H1 (cell line): Measurements from ENCODE around the gene FLT3. TPM values are rescaled to one million over a fixed set of nuclear protein-coding genes. Genes with fewer than 3 reads are reported as not detected.

Source experiments
- CTCF ChIA-PET: fragments of 300-600 bp; sonication (Branson Sonifier 250); formaldehyde crosslinking; loops from one replicate; lab custom pipeline; 2021; ENCODE audit not compliant: partially characterized antibody; lab: Charles Lee
- POLR2A ChIA-PET: fragments of 300-600 bp; sonication (Branson Sonifier 250); formaldehyde crosslinking; loops from one replicate; lab custom pipeline; 2021; ENCODE audit warnings: inconsistent platforms; ENCODE audit not compliant: partially characterized antibody; lab: Charles Lee
- DNase-seq, 2 experiments: peaks; one replicate each; pipeline versions ENCODE4 v3.0.0 to v3.0.0-alpha.2; 2010 to 2022; ENCODE audit warnings: low spot score in 2 of 2, low read depth in 1 of 2, mixed read lengths in 1 of 2
- FAIRE-seq: peaks from 2 replicates; lab custom pipeline; 2011; peaks lifted over from hg19 to GRCh38; lab: Jason Lieb, UNC
- H2AFZ ChIP-seq: 2 replicates; pipeline ENCODE4 v1.8.1; 2012; ENCODE audit warnings: low read length, inconsistent platforms
- H2AK5ac ChIP-seq: 2 replicates; pipeline ENCODE4 v1.6.1; 2013; ENCODE audit warnings: low read depth, low read length
- H2BK120ac ChIP-seq: replicated peaks from 2 replicates; pipeline ENCODE3; 2013; ENCODE audit warnings: low read depth, low read length, inconsistent platforms
- H2BK12ac ChIP-seq: 2 replicates; pipeline ENCODE4 v1.6.1; 2013; ENCODE audit warnings: low read depth, low read length
- H2BK15ac ChIP-seq: 2 replicates; pipeline ENCODE4 v1.6.1; 2013; ENCODE audit warnings: low read length
- H2BK20ac ChIP-seq: 2 replicates; pipeline ENCODE4 v1.6.1; 2013; ENCODE audit warnings: low read length
- H2BK5ac ChIP-seq: 2 replicates; pipeline ENCODE4 v1.6.1; 2013; ENCODE audit warnings: low read depth, low read length
- H3K14ac ChIP-seq: 2 replicates; pipeline ENCODE4 v1.6.1; 2013; ENCODE audit warnings: inconsistent platforms; ENCODE audit not compliant: insufficient read length
- H3K18ac ChIP-seq: 2 replicates; pipeline ENCODE4 v1.6.1; 2013; ENCODE audit warnings: low read length; ENCODE audit errors: extremely low read depth
- H3K23ac ChIP-seq: 2 replicates; pipeline ENCODE4 v1.6.1; 2013; ENCODE audit warnings: inconsistent platforms; ENCODE audit not compliant: insufficient read length
- H3K23me2 ChIP-seq: 2 replicates; pipeline ENCODE4 v1.6.1; 2013; ENCODE audit warnings: low read depth, low read length
- H3K27ac ChIP-seq: 2 replicates; pipeline ENCODE4 v1.6.1; 2011; ENCODE audit warnings: low read depth, low read length, inconsistent platforms
- H3K27me3 ChIP-seq, 4 experiments: replicated peaks in 1 of 4; 1 replicate in 1 of 4; 2 replicates in 3 of 4; pipeline versions ENCODE4 v1.6.1 to v1.8.1; 2011 to 2013; ENCODE audit warnings: low read length in 3 of 4, mild to moderate bottlenecking in 3 of 4, inconsistent platforms in 2 of 4, mixed read lengths in 2 of 4, moderate library complexity in 1 of 4; ENCODE audit not compliant: control insufficient read depth in 3 of 4, insufficient read depth in 3 of 4; ENCODE audit errors: extremely low read depth in 1 of 4
- H3K36me3 ChIP-seq, 4 experiments: 2 replicates each; pipeline versions ENCODE4 v1.6.1 to v1.8.1; 2011 to 2013; ENCODE audit warnings: mild to moderate bottlenecking in 4 of 4, low read length in 3 of 4, moderate library complexity in 2 of 4, control low read depth in 1 of 4, inconsistent platforms in 1 of 4; ENCODE audit not compliant: insufficient read depth in 4 of 4, control insufficient read depth in 2 of 4
- H3K4ac ChIP-seq: replicated peaks from 2 replicates; pipeline ENCODE3; 2013; ENCODE audit warnings: low read length, low read depth, mixed read lengths, inconsistent platforms; ENCODE audit not compliant: insufficient read length
- H3K4me1 ChIP-seq, 4 experiments: replicated peaks in 1 of 4; 1 replicate in 1 of 4; 2 replicates in 3 of 4; pipeline versions ENCODE4 v1.6.1 to v1.8.1; 2011 to 2013; ENCODE audit warnings: low read length in 3 of 4, inconsistent platforms in 2 of 4, mixed read lengths in 1 of 4; ENCODE audit not compliant: insufficient read depth in 4 of 4, control insufficient read depth in 3 of 4
- H3K4me2 ChIP-seq, 2 experiments: 2 replicates each; pipeline versions ENCODE4 v1.6.1 to v1.8.1; 2011 to 2013; ENCODE audit warnings: low read depth in 2 of 2, low read length in 2 of 2, control low read depth in 1 of 2, inconsistent platforms in 1 of 2, mild to moderate bottlenecking in 1 of 2; ENCODE audit not compliant: insufficient read depth in 1 of 2
- H3K4me3 ChIP-seq, 4 experiments: fragments of 200-600, 300-600 bp in 1 of 4; sonication (generic), shearing (Covaris generic), sonication (Bioruptor Twin) in 1 of 4; 2 replicates each; pipeline versions ENCODE4 v1.5.1 to v1.8.1; 2011 to 2016; ENCODE audit warnings: low read length in 4 of 4, low read depth in 3 of 4, control low read depth in 2 of 4, inconsistent platforms in 2 of 4, mild to moderate bottlenecking in 2 of 4, mixed read lengths in 1 of 4, moderate library complexity in 1 of 4; ENCODE audit not compliant: insufficient read depth in 2 of 4; ENCODE audit errors: extremely low read depth in 1 of 4
- H3K56ac ChIP-seq: replicated peaks from 2 replicates; pipeline ENCODE3; 2013; ENCODE audit warnings: low read depth, mild to moderate bottlenecking, mixed read lengths, low read length, inconsistent platforms; ENCODE audit not compliant: insufficient read length
- H3K79me1 ChIP-seq: 2 replicates; pipeline ENCODE4 v1.6.1; 2013; ENCODE audit warnings: low read depth, low read length, control low read depth
- H3K79me2 ChIP-seq, 2 experiments: 2 replicates each; pipeline versions ENCODE4 v1.6.1 to v1.8.1; 2012 to 2013; ENCODE audit warnings: low read length in 2 of 2, mild to moderate bottlenecking in 2 of 2, inconsistent platforms in 1 of 2; ENCODE audit not compliant: insufficient read depth in 2 of 2, control insufficient read depth in 1 of 2
- H3K9ac ChIP-seq, 4 experiments: replicated peaks in 1 of 4; 1 replicate in 1 of 4; 2 replicates in 3 of 4; pipeline versions ENCODE4 v1.6.1 to v1.8.1; 2011 to 2013; ENCODE audit warnings: low read depth in 3 of 4, low read length in 3 of 4, control low read depth in 2 of 4, mild to moderate bottlenecking in 2 of 4, moderate library complexity in 2 of 4, inconsistent platforms in 1 of 4; ENCODE audit errors: extremely low read depth in 1 of 4
- H3K9me3 ChIP-seq, 2 experiments: 2 replicates each; pipeline versions ENCODE4 v1.6.1 to v1.8.1; 2012 to 2013; ENCODE audit warnings: mild to moderate bottlenecking in 2 of 2, moderate library complexity in 2 of 2, control low read depth in 1 of 2, inconsistent platforms in 1 of 2, low read depth in 1 of 2, low read length in 1 of 2, mixed read lengths in 1 of 2; ENCODE audit not compliant: insufficient read depth in 2 of 2
- H4K20me1 ChIP-seq, 2 experiments: replicated peaks in 1 of 2; 2 replicates each; pipeline versions ENCODE3 to v1.8.1; 2011 to 2013; ENCODE audit warnings: inconsistent platforms in 2 of 2, low read length in 2 of 2, mild to moderate bottlenecking in 1 of 2; ENCODE audit not compliant: insufficient read depth in 2 of 2, control insufficient read depth in 1 of 2
- H4K5ac ChIP-seq: 2 replicates; pipeline ENCODE4 v1.6.1; 2013; ENCODE audit warnings: low read length, low read depth, mixed read lengths, inconsistent platforms; ENCODE audit not compliant: insufficient read length
- H4K8ac ChIP-seq: 2 replicates; pipeline ENCODE4 v1.8.0; 2013; ENCODE audit warnings: mild to moderate bottlenecking, moderate library complexity, low read length, inconsistent platforms; ENCODE audit not compliant: insufficient read depth; ENCODE audit errors: extremely low read depth
- H4K91ac ChIP-seq: replicated peaks from 2 replicates; pipeline ENCODE3; 2013; ENCODE audit warnings: low read length, mixed read lengths, inconsistent platforms; ENCODE audit not compliant: insufficient read length
- ASH2L ChIP-seq: fragments of 200-600, 300-600 bp; sonication (generic); IDR thresholded peaks from one replicate; pipeline ENCODE4 v1.7.1; 2017; ENCODE audit warnings: low read length
- BACH1 ChIP-seq: IDR thresholded peaks from 2 replicates; pipeline ENCODE4 v1.6.1; 2012; ENCODE audit warnings: low read length, improper control_type of control experiment
- CEBPB ChIP-seq: IDR thresholded peaks from 2 replicates; pipeline ENCODE4 v1.6.1; 2012; ENCODE audit warnings: low read depth, low read length
- EP300 ChIP-seq, 2 experiments: IDR thresholded peaks; 1 replicate in 1 of 2; 2 replicates in 1 of 2; pipeline ENCODE4 v1.6.1; 2011 to 2012; ENCODE audit warnings: low read depth in 2 of 2, low read length in 2 of 2, mild to moderate bottlenecking in 2 of 2, borderline replicate concordance in 1 of 2, inconsistent platforms in 1 of 2, moderate library complexity in 1 of 2
- KDM5A ChIP-seq: fragments of 200-600 bp; IDR thresholded peaks from 2 replicates; pipeline ENCODE4 v1.7.1; 2012; ENCODE audit warnings: mild to moderate bottlenecking, low read length, inconsistent platforms, mixed read lengths
- SIX5 ChIP-seq: IDR thresholded peaks from 2 replicates; pipeline ENCODE4 v1.6.1; 2011; ENCODE audit warnings: mild to moderate bottlenecking, low read depth, low read length
- SP1 ChIP-seq: IDR thresholded peaks from 2 replicates; pipeline ENCODE4 v1.6.1; 2011; ENCODE audit warnings: low read depth, low read length
- SP4 ChIP-seq: IDR thresholded peaks from 2 replicates; pipeline ENCODE4 v1.6.1; 2012; ENCODE audit warnings: low read length, inconsistent platforms
- SRF ChIP-seq: IDR thresholded peaks from 2 replicates; pipeline ENCODE4 v1.6.1; 2011; ENCODE audit warnings: mild to moderate bottlenecking, low read depth, low read length, moderate library complexity
- TAF7 ChIP-seq: optimal IDR thresholded peaks from 2 replicates; pipeline ENCODE3; 2011; ENCODE audit warnings: low read depth, mild to moderate bottlenecking, inconsistent platforms, low read length, moderate library complexity, borderline replicate concordance
- polyA plus RNA-seq, 7 experiments: library from polyadenylated mRNA; depleted of rRNA in 3 of 7; stranded (reverse) in 5 of 7; unstranded in 2 of 7; fragments of >200 nt in 5 of 7; fragments of 200-250 nt in 2 of 7; gene quantifications; 1 replicate in 5 of 7; 2 replicates in 1 of 7; 4 replicates in 1 of 7; pipeline versions ENCODE4 v1.2.1 to v1.2.3, GENCODE V29; 2011 to 2013; ENCODE audit warnings: missing spikeins in 2 of 7, mixed read lengths in 2 of 7
- total RNA-seq: library from RNA; stranded (reverse); fragmentation: NEBNext Ultra II Directional; extraction: Animal tissue kit (Norgen Biotek cat#: 25700); gene quantifications from 2 replicates; pipeline ENCODE4 v1.2.1, GENCODE V29; 2021
- TF ChIP-seq, protein P1 (sequence below): IDR thresholded peaks from 2 replicates; pipeline ENCODE4 v1.6.1; 2011; ENCODE audit warnings: low read depth, mild to moderate bottlenecking, low read length; ENCODE audit not compliant: insufficient read depth
- TF ChIP-seq, protein P2 (sequence below): IDR thresholded peaks from 2 replicates; pipeline ENCODE4 v1.6.1; 2011; ENCODE audit warnings: low read length, improper control_type of control experiment

FLT3 gene
- total and polyA plus RNA-seq, 2 of the 8 experiments (the other 6 are each of a cell fraction or from before 2014, with no cell fraction given), result 0.44 to 0.71 TPM

GRCh38 chr13:28012896-28013295 lies 87.5 kb downstream of the FLT3 start:
- no peak overlapping the region for H3K14ac ChIP-seq
- no peak overlapping the region for H2BK120ac ChIP-seq
- POLR2A ChIA-PET, result interaction anchor here (1.0 kb wide), 1 partner anchor 12 kb away, joined by 3 read pairs; no protein-coding TSS in a partner anchor
- H2BK15ac ChIP-seq, result no peak overlapping the region
- no peak overlapping the region for H2BK20ac ChIP-seq
- no peak overlapping the region for H3K27ac ChIP-seq
- FAIRE-seq (no peak), DNase-seq (no peak)
- no peaks in the 10 kb centered on the region for H3K27me3 ChIP-seq
- no peak overlapping the region for H3K9ac ChIP-seq
- no peak overlapping the region for H4K8ac ChIP-seq
- no peak overlapping the region for H2AFZ ChIP-seq
- no peaks in the 10 kb centered on the region for H3K23me2 ChIP-seq
- no peak overlapping the region for H2BK5ac ChIP-seq
- no peaks in the 10 kb centered on the region for H4K20me1 ChIP-seq
- CTCF ChIA-PET, result interaction anchor here (0.6 to 1.1 kb wide), 3 partner anchors 12 to 466 kb away, joined by 3 to 4 read pairs (median 3); no protein-coding TSS in a partner anchor
- H4K5ac ChIP-seq, result no peak overlapping the region
- no peaks in the 10 kb centered on the region for H3K36me3 ChIP-seq
- H3K79me1 ChIP-seq, result no peaks in the 10 kb centered on the region
- H3K4ac ChIP-seq, result no peak overlapping the region
- no peaks in the 10 kb centered on the region for H3K79me2 ChIP-seq
- H3K56ac ChIP-seq, result no peak overlapping the region
- no peak overlapping the region for H2BK12ac ChIP-seq
- no peak overlapping the region for H3K4me2 ChIP-seq
- H3K4me3 ChIP-seq, result no peak overlapping the region
- no peak overlapping the region for H2AK5ac ChIP-seq
- H3K4me1 ChIP-seq, result no peaks in the 10 kb centered on the region; a peak in 1 of 7 replicates
- no peak overlapping the region for H4K91ac ChIP-seq
- TF ChIP-seq SP4 (no peak), SP1 (no peak), ASH2L (no peak), TAF7 (no peak), CEBPB (no peak), BACH1 (no peak), KDM5A (no peak), EP300 (IDR thresholded peaks at IDR 0.05; ENCODE audit: borderline replicate concordance in 1 of 2, low read depth in 2 of 2, low read length in 2 of 2) (no peak), SIX5 (no peak), SRF (no peak)
- TF ChIP-seq, protein P1, sequence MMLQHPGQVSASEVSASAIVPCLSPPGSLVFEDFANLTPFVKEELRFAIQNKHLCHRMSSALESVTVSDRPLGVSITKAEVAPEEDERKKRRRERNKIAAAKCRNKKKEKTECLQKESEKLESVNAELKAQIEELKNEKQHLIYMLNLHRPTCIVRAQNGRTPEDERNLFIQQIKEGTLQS, result no peak
- TF ChIP-seq, protein P2, sequence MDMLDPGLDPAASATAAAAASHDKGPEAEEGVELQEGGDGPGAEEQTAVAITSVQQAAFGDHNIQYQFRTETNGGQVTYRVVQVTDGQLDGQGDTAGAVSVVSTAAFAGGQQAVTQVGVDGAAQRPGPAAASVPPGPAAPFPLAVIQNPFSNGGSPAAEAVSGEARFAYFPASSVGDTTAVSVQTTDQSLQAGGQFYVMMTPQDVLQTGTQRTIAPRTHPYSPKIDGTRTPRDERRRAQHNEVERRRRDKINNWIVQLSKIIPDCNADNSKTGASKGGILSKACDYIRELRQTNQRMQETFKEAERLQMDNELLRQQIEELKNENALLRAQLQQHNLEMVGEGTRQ, result no peak
- no peaks in the 10 kb centered on the region for H3K9me3 ChIP-seq
- H3K18ac ChIP-seq, result no peak overlapping the region
- H3K23ac ChIP-seq, result no peak overlapping the region
